Left ventricle myocardium inferior (tissue), 1 donor: Measurements from ENCODE around the gene ZNF705A. TPM values are rescaled to one million over a fixed set of nuclear protein-coding genes. Genes with fewer than 3 reads are reported as not detected.
"Not testable (repeated sequence)": the region's sequence is repeated elsewhere in the genome, so short reads cannot be mapped to it uniquely, and the experiment has no call there.

Source experiments
- DNase-seq: peaks from one replicate; pipeline ENCODE4 v3.0.0-alpha.2; 2020
- H3K27ac ChIP-seq: fragments of 200-600 bp; replicated peaks from 2 replicates; pipeline ENCODE4 v1.8.0; 2021
- H3K27me3 ChIP-seq: fragments of 200-600 bp; 2 replicates; pipeline ENCODE4 v1.8.0; 2021; ENCODE audit warnings: low read depth
- H3K36me3 ChIP-seq: fragments of 200-600 bp; 2 replicates; pipeline ENCODE4 v1.8.0; 2021
- H3K4me1 ChIP-seq: fragments of 200-600 bp; 2 replicates; pipeline ENCODE4 v1.8.0; 2021
- H3K4me3 ChIP-seq: fragments of 200-600 bp; 2 replicates; pipeline ENCODE4 v1.8.0; 2021; ENCODE audit warnings: mild to moderate bottlenecking, moderate library complexity
- H3K9me3 ChIP-seq: fragments of 200-600 bp; replicated peaks from 2 replicates; pipeline ENCODE4 v1.8.0; 2021
- intact Hi-C: fragments of 100-400 bp; cut with micrococcal nuclease; formaldehyde crosslinking; loops from one replicate; pipeline ENCODE4 v1.11.0; 2022
- total RNA-seq: library from RNA; stranded (reverse); fragmentation: NEBNext Ultra II Directional; extraction: Animal tissue kit (Norgen Biotek cat#: 25700); gene quantifications from one replicate; pipeline ENCODE4 v1.2.1, GENCODE V29; 2021
- TF ChIP-seq, protein P1 (sequence below): fragments of 200-600 bp; IDR thresholded peaks from 2 replicates; pipeline ENCODE4 v1.8.0; 2021; ENCODE audit warnings: antibody characterized with exemption, mild to moderate bottlenecking, borderline replicate concordance
- donor health status: DM: no; HTN: yes; CAD: no; lungs with severe emphysema.

ZNF705A gene
- total RNA-seq, 1 donor from 2014 or later: not detected

DNA sequence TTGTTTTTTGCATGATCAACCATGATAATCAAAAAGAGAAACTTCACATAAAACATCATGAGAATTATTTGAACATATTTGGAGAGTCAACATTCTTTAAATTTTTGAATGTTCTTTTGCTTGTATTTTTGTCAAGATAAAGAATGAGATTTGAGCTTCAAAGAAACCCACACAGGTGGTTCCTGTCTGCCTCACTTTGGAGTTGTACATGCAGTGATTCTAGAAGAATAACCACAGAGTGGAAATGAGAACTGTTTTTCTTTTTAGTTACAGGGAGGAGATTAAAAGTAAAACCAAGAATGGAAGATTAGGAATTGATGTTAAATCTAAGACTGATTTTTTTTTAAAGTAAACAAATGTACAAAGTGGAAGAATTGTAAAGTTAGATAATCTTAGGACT, 2.3 kb upstream of the ZNF705A start:
- Histone ChIP-seq H3K27ac (no peak overlapping the region), H3K36me3 (no peaks in the 10 kb centered on the region), H3K4me3 (no peak overlapping the region), H3K4me1 (no peaks in the 10 kb centered on the region), H3K9me3 (no peaks in the 10 kb centered on the region), H3K27me3 (peaks cover 30% of the 10 kb centered on the region)
- TF ChIP-seq, protein P1, sequence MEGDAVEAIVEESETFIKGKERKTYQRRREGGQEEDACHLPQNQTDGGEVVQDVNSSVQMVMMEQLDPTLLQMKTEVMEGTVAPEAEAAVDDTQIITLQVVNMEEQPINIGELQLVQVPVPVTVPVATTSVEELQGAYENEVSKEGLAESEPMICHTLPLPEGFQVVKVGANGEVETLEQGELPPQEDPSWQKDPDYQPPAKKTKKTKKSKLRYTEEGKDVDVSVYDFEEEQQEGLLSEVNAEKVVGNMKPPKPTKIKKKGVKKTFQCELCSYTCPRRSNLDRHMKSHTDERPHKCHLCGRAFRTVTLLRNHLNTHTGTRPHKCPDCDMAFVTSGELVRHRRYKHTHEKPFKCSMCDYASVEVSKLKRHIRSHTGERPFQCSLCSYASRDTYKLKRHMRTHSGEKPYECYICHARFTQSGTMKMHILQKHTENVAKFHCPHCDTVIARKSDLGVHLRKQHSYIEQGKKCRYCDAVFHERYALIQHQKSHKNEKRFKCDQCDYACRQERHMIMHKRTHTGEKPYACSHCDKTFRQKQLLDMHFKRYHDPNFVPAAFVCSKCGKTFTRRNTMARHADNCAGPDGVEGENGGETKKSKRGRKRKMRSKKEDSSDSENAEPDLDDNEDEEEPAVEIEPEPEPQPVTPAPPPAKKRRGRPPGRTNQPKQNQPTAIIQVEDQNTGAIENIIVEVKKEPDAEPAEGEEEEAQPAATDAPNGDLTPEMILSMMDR: no peak
- intact Hi-C loops: no loop called here
- no peak for DNase-seq

DNA sequence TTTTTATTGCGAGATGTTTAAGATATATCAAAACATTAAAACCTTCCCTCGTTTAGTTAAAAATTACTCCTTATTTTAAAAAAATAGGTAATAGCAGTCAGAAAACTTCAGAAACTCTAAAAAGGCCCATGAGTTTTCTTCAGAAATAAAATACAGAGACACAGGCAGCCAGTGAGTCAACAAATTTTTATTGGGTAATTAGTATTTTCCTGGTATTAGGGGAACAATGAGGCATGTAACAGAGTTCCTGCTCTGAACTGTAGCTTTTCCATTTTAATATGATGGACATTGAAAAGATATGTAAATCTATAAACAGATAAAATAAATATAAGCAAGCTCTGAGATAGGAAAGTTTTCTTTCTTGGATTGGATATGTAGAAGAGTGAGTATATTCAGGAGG, 399 bp upstream of the ZNF705A start:
- DNase-seq: no peak
- Histone ChIP-seq H3K4me1 (no peaks in the 10 kb centered on the region), H3K9me3 (no peaks in the 10 kb centered on the region), H3K4me3 (no peak overlapping the region), H3K36me3 (no peaks in the 10 kb centered on the region), H3K27ac (no peak overlapping the region), H3K27me3 (peaks cover 30% of the 10 kb centered on the region)
- intact Hi-C loops: no loop called here
- TF ChIP-seq, protein P1: no peak

- Histone ChIP-seq H3K4me3 (no peak overlapping the region), H3K27me3 (peaks cover 28% of the 10 kb centered on the region), H3K4me1 (no peaks in the 10 kb centered on the region), H3K9me3 (no peaks in the 10 kb centered on the region), H3K27ac (no peak overlapping the region), H3K36me3 (no peaks in the 10 kb centered on the region)
- no peak for DNase-seq
- TF ChIP-seq, protein P1: no peak
- intact Hi-C loops: no loop called here
Observed at GRCh38 chr12:8157484-8158198, 826 bp downstream of the ZNF705A start.

DNA sequence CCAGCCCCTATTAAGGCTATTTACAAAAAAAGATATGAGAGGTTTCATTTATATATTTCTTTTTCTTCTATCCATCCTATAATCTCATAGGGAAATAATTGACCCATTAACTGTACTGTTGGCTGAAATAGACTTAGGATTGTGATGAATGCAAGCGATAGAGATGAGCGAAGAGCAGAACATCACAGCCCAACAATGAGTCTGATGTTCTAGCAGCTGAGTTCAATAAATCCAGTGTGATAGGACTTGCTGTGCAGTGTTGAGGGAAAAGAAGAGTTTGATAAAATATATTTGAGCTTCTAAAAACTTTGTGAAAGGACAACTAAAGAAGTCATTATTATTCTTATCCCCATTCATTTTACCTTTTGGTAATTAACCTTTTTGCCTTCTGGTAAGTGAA, 16.1 kb downstream of the ZNF705A start:
- H3K4me3 ChIP-seq, H3K27me3 ChIP-seq, H3K27ac ChIP-seq, H3K36me3 ChIP-seq, H3K9me3 ChIP-seq, intact Hi-C loops, H3K4me1 ChIP-seq, DNase-seq: not testable (repeated sequence)

- H3K36me3 ChIP-seq, H3K9me3 ChIP-seq, intact Hi-C loops, H3K27me3 ChIP-seq: not testable (repeated sequence)
- TF ChIP-seq, protein P1: peak; percentile 74
- Histone ChIP-seq H3K4me3 (peak overlapping the region; percentile 94), H3K4me1 (peaks cover 15% of the 10 kb centered on the region), H3K27ac (peak overlapping the region; percentile 86)
- DNase-seq: peak; percentile 50
Observed at GRCh38 chr12:8179989-8180585, 23.3 kb downstream of the ZNF705A start.

- H3K27me3 ChIP-seq, H3K9me3 ChIP-seq, intact Hi-C loops, H3K36me3 ChIP-seq, H3K27ac ChIP-seq, DNase-seq: not testable (repeated sequence)
- Histone ChIP-seq H3K4me3 (peak overlapping the region; percentile 94), H3K4me1 (peaks cover 15% of the 10 kb centered on the region)
Observed at GRCh38 chr12:8181271-8181670, 24.5 kb downstream of the ZNF705A start.

- H3K27ac ChIP-seq, H3K4me3 ChIP-seq, DNase-seq, intact Hi-C loops, H3K27me3 ChIP-seq, H3K36me3 ChIP-seq, H3K9me3 ChIP-seq: not testable (repeated sequence)
- peaks cover 15% of the 10 kb centered on the region for H3K4me1 ChIP-seq
Observed at GRCh38 chr12:8182923-8183322, 26.1 kb downstream of the ZNF705A start.

- H3K4me1 ChIP-seq: peaks cover 15% of the 10 kb centered on the region
- intact Hi-C loops, H3K36me3 ChIP-seq, H3K27me3 ChIP-seq, H3K4me3 ChIP-seq, DNase-seq, H3K9me3 ChIP-seq, H3K27ac ChIP-seq: not testable (repeated sequence)
Observed at GRCh38 chr12:8183346-8183745, 26.5 kb downstream of the ZNF705A start.

- peaks cover 15% of the 10 kb centered on the region for H3K4me1 ChIP-seq
- DNase-seq, H3K36me3 ChIP-seq, H3K27me3 ChIP-seq, H3K9me3 ChIP-seq, H3K4me3 ChIP-seq, H3K27ac ChIP-seq, intact Hi-C loops: not testable (repeated sequence)
Observed at GRCh38 chr12:8184206-8184605, 27.4 kb downstream of the ZNF705A start.

GRCh38 chr12:8188088-8188487, 31.3 kb downstream of the ZNF705A start:
- H3K27ac ChIP-seq, H3K4me1 ChIP-seq, H3K27me3 ChIP-seq, H3K4me3 ChIP-seq, H3K36me3 ChIP-seq, DNase-seq, H3K9me3 ChIP-seq, intact Hi-C loops: not testable (repeated sequence)
